HG03135 (cell line): ENCODE data around the gene CACNA2D3.

Experiments used
- ATAC-seq: cut with Tn5 transposase; IDR thresholded peaks from one replicate; pipeline ENCODE4 v1.9.1; 2021; ENCODE audit warnings: mild to moderate bottlenecking, moderate library complexity; ENCODE audit not compliant: unreplicated experiment

CACNA2D3 gene

DNA sequence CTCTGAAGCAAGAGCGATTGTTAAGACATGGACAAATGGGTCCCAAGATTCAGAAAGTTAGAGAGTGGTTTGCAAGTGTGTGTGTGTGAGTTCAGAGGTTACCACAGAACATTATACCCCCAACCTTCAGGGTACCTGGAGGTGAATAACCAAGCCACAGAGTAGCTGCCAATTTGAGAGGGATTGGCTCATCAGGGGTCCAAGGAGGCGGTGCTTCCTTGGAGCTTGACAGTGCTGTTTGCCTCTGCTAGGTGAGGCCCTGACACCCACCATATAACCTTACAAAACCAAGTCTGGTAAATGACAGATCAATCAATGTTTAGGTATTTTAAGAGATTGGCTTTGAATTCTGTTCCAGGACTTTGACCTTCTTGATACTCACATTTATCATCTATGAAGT is 769.8 kb downstream of the CACNA2D3 start:
- ATAC-seq, result no peak

DNA sequence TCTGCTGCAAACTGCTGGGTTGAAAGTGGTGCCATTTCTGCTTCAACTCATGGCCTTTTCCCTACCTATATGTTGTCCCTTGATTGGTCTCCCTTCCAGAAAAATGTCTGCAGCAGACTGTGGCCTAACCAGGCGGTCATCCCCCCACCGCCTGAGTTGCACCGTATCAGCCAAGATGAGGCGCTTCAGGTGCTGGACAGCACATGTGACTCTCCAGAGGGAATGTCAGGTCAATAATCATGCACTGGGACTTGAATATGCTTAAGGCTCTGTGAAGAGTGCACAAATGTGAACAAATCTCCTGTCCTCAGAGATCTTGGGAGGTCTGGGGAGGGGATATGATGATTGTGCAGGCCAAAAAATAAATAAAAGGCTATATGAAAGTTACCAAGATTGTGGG is 773.3 kb downstream of the CACNA2D3 start:
- ATAC-seq, result no peak

DNA sequence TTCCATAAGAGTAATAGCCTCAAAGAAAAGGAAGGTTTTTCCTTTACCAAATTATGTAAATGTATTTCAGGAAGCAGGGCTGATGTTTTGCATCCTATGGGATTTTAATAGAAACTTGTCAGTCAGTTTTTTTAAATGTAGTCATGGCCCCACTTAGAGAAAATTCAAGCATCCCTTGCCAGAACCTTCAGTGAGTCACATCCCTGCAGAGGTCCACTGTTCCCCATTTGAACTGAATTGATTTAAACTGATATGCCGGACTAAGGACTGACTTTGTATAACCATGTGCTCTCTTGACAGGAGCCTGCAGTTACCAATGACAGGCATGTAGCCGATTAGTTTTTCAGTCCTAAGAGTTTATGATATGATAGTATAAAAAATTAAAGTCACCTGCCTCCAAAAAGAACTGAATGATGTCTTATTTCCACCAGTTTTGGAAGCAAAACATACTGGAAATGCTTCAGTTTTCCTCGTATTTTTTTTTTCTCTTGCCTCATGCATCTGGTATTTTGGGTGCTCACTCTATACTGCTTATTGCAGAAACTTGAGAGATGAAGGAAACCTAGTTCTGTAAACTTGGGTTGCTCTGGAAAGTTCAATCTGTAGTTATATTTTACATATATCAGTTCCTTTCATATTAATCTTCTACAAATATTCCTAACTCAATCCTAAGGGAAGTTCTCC is 774.8 kb downstream of the CACNA2D3 start:
- no peak for ATAC-seq

DNA sequence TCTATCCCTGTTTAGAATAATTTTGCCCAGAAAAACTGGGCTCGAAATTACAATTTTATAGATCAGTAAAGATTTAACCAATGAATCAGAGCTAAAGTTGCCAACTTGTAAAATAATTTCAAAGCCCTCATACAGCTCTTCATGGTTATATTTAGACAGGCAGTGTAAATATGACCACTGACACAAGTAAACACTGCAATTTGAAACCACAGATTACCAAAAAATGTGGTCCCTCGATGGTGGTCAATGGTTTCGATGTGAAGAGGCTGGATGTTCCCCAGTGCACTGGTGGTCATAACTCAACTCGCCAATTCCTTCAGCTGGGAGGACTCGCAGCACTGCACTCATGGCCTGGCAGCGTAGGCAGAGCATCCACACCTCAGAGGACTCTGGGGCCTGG is 776.9 kb downstream of the CACNA2D3 start:
- no peak for ATAC-seq

DNA sequence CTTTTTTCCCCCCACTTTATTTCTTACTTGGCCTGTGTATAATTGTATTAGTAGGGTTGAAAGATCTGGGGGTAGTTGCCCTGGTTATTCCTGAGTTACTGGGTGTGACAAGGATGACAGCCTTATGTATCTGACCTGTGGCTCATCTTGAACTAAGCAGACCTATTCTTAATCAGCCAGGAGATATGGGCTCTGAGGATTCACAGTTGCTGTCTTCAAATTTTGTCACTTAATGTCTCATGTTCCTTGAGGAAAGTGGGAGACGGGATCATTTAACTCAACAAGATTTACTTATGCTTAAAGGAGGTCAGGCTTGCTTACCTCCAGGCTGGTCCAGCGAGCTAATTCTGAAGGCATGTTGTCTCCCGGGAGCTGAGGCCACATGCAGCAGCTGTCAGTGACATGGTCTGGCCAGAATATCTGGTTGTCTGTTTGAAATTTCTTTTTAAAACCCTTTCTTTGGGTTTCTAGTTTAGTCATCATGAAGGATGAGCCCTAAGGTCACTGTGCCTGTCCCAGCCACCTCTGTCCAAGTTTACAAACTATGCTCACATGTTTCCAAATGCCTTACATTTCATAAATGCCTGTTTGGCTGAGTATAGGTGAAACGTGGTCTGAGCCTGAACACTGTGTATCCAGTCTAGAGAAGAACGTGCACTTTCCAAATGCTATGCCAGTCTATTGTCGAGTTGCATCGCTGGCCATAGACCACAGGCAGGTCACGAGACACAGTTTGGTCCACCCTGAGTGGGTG is 778.7 kb downstream of the CACNA2D3 start:
- no peak for ATAC-seq

DNA sequence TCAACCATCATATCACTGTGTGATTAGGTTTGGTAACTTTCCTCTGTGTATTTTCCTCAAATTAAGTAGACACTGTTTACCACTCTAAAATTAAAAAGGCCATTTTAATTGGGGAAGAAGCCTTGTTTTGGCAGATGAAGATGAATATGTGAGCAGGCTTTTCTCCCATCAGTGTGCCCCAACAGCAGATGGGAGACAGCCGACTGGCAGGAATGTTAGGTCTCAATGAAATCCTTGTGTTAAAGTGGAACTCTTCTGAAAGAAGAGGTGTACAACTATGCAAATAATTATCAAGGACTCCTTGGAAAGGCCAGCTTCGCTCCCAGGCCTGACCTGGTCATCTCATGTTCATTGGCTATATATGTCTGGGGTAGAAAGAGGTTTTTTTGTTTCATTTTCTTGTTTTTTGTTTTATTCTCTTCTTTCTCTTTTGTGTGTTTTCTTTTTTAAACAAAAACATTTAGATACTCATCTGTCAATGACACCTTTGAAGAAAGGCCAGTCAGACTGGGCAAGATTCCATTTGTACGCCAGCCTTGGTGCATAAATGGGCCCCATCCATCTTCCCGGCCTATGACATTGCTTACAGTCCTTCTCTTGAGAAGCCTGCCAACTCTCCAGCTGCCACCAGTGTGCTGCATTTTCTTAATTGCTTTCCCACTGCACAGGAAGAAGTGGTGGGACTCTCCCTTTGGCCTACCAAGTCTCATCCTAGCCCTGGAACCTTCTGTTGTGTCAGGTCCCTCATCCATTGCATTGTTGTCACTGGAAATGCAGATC is 779.7 kb downstream of the CACNA2D3 start:
- ATAC-seq, result no peak

DNA sequence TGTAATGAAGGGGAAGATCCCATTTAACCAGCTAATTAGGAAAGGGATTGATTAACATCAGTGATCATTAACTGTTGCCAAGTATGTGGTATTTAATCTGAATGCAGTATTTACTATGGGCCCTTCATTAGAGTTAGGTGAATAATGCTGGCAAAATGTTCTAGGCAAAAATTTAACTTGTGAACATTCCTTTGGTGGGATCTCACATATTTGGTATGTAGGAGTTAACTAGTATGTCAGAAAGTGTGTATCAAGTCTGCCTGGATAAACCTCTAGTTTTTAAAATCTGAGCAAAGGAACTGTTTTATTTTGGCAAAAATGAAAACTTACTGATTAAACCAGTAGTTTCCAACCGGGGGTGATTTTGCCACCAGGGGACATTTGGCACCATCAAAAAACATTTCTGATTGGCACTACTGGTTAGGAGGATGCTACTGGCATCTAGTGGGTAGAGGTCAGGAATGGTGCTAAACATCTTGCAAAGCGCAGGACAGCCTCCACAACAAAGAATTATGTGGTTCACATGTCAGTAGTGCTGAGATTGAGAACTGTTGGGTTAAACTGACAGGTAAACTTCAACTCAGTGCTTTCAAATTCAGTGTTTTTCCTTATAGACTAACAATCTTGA is 783.0 kb downstream of the CACNA2D3 start:
- no peak for ATAC-seq

DNA sequence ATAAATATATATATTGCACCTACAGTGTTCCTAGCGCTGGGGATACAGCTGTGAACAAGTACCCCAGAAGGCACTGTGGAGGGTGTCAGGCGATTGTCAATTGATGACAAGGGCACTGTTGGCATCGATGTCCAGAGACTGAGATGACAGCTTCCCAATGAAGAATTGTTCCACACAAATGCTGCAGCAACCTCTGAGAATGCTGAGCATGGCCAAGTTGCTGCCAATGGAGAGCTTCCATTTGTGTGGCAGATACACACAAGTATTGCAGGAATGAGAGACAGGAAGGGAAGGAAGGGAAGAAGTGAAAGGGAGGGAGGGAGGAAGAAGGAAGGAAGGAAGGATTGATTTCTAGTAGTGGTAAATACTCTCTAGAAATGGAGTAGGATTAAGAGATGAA is 783.6 kb downstream of the CACNA2D3 start:
- no peak for ATAC-seq

DNA sequence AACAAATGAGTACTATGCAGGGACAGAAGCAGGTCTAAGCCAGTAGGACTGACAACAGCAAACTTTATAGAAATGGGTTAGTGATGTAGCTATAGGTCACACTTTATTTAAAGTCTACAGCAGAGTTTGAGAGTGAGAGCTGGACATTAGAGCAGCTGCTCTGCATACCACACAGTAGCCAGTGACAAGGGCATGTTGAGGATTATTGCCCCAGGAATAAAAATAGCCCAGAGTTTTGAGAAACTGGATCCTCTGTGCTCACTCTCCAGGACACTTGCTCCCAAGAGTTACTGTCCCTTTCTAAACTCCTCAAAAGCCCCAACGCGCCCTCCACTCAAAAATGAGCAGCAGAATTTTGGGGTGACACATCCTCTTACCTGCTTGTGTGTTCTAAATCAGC is 784.4 kb downstream of the CACNA2D3 start:
- no peak for ATAC-seq

DNA sequence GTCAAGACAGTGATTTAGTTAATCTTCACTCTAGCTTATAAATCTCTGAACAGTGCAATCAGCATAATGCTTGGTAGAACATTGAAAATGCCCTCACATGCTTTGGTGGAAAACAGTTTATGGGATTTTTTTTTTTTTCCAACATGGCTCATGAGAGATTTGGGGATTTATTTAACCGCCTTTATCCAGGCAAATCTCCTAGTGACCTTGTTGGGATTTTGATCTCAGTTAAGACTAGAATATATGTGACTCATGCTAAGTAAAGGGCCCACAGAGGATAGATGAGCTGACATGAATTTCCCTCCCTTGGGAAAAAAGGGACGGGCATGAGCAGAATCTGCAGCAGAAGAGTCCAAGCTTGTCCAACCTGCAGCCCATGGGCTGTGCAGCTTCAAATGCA is 786.8 kb downstream of the CACNA2D3 start:
- no peak for ATAC-seq

DNA sequence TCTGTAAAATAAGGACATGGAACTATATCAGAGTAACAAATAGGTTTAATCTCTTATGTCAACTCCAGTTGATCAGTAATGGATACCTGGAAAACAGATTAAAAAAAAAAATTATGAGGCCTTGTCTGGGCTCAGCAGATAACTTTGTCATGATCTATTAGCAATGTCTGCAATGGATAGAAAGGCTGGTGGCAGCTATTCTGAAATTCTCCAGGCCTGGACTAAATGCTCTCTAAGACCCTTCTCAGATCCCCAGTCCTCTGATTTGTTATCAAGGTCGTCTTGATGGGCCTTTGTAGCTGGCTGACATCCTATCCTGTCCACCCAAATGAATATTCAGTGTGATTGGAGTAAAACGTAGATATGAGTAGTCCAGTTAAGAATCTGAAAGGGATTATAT is 791.8 kb downstream of the CACNA2D3 start:
- no peak for ATAC-seq

DNA sequence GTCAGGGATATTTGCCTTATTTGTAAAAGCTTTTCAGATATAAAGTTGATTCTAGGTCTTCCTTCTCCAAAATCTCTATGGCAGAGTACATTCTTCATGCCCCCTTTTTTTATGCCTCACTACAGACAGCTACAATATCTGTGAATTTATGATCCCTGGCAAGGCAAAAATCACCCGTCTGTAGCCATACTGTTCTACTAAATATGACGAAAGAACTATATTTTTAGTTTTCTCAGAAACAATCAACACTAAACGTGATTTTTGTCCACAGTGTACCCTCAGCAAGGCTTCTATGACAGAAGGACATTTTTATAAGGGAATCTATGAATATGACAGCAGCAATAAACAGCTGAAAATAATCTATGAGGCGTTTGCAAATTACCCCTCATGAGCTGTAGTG is 792.8 kb downstream of the CACNA2D3 start:
- no peak for ATAC-seq

DNA sequence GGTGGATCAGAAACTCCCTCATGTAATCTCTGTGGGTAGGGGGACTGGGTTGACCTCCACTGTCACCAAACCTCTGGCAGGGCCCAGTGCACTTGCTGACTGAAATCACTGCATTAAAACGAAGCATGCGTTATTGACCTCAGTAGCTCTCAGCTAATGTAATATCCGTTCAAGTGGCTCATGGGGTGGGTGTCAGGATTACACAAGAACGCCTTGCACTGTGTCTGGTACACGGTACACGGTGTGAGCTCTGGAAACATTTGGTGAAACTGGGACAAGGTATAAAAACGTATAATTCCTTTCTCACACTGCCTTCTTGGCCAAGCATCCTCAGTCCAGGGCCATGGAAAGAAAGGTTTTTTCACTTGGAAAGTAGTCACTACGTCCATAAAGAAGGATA is 793.6 kb downstream of the CACNA2D3 start:
- ATAC-seq, result no peak

DNA sequence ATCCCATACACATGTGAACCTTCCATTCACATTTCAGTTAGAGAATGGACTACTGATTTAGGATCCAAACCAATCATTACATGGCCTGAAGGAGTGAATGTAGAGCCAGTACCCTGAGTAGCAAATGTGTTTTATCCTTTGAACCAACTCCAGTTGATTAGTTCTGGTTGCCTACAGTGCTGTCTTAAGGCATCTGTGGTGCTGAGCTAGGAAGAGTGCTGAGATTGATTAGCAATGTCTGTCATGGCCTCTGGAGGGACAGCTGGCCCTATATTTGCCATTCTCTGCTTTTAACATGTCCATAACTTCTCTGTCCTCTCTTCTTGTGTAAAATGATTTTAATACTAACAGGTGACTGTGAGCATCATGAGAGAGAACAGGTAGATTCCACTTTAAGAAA is 794.4 kb downstream of the CACNA2D3 start:
- ATAC-seq, result no peak

DNA sequence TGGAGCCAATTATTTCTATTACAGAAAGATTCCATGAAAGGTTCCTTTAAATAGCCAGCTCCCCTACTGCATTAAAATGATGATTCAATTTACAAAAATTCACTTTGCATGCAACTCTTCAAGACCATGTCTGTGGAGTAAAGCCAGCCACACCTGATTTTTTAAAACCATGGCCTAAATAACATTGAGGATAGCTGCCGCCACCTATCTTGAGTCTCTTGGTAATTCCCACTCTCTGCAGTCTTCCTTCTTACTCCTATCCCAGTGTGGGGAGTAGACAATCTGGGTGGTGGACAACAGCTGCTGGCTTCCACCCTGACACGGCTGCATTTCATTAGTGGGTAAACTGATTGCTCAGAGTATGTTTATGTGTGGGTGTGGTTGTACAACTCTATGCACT is 794.8 kb downstream of the CACNA2D3 start:
- no peak for ATAC-seq

DNA sequence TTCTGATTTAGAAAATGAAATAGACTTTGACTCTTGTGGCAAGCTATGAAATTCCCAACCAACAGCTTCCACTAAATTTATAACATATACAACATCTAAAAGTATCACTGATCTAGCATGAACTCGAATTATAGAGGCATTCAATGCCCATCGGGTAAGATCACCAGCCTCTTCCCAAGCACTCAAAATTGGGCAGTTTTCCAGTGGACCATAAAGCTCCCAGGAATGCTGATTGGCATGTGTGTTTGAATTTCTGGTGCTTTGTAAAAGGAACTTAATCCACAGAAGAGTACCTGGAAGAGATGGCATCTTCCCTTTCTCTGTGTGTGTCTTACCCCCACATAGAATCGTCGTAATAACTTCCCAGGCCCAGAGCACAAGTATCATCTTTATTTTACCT is 795.5 kb downstream of the CACNA2D3 start:
- ATAC-seq, result no peak

DNA sequence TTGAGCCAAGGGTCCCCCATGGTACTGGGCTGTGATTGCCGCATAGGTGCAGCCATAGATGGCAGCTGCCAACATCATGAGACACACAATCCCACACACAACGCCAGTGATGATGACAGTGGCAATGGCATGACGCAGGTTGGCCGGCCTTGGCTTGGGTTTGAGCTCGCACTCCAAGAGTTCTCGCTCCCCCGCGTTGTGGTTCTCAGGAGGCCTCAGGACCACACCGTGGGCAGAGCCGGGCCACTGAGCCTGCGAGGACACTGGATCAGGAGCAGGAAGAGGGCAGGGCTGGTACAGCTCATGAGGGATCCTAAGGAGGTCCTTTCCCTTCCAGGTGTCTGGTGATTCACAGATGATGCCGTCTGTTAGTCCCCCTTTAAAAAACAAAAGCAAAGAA is 796.2 kb downstream of the CACNA2D3 start:
- ATAC-seq, result no peak

DNA sequence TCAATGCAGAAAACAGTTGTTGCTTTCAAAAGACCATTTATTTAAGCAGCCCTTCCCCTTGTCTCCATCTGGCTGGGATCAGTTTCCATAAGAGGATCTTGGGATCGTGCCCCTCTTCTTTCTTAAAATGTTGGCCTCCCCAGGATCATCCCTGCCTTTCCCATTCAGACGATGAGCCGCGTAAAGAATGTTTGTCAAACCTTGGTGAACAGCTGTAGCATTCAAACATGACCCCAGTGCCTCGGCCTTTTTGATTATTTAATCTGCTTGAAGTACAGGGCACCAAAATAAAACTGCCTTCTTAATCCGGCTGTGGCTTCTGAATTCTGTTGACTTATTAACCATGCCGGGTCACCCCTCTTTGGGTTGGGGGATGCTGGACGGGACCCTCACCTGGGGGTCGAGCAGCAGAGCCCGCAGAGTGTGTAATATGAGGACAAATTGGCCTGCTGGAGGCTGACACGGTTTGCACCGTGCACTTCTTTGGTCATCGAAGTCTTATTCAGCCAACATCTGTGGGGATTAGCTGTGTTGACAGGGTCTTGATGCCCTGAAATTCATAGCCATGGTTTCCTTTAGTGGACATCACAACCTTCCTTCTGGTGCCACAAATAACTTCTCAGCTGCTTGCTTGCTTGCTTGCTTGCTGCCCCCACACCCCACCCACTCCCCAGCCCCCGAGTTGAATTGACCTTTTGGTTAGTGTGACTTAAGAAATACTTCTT is 805.9 kb downstream of the CACNA2D3 start, which contains the start of gene LRTM1:
TSS of gene LRTM1 (minus strand) at position 14 of the 725 bp plus-strand sequence. CDS start 148 bp downstream, outside the sequence.
- ATAC-seq, result no peak

DNA sequence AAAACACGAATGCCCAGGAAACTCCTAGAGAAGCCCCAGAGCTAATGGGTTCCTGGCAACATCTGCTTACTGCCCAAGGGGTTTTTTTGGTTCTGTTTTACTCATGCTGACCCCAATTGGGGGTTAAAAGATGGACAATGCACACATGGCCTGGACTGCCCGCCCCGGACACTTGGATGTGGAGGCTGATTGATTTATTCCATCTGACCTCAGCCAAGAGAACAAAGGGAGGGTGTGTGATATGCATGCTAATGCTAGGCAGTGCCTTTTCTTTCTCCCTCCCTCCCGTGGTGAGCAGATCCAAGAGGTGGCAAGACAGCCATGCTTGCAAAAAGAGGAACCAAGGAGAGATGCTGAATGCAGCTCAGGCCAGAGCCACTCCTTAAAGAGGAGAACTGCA is 808.8 kb downstream of the CACNA2D3 start:
- no peak for ATAC-seq

DNA sequence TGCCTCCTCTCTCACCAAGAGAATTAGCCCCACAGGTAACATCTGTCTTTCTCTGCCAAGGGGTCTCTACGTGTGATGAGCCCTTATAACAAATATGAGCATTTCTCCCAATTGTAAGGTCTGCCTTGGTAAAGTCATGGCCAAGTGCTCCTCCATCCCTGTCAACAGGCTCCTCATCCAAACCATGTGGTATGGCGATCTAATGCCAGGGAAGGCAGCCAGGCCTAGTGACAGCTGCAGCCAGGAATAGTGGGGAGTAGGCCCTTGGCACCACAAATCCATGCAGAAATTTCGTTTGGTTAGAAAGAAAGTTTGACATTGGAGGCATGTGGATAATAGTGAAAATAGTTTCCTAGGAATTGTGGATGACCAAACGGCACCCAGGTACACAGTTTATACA is 810.3 kb downstream of the CACNA2D3 start:
- ATAC-seq, result no peak

DNA sequence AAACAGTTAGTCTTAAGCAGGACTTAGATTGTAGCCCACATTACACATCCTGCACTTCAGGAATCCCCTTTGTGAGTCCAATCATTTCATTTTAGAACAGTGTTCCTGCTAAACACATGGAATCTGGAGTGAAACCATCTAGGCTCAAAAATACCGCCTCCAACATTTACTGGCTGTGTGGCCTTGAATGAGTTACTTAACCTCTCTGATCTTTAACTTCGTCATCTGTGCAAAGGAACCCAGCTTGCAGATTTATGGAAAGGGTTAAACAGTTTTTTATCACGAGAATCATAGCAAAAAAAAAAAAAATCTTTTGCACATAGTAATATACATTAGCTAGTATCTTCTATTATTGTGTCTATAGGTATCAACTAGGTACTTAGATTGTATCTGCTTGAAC is 813.5 kb downstream of the CACNA2D3 start:
- ATAC-seq, result no peak
